Activated CD4-positive, CD25-positive, alpha-beta regulatory T cell treated with anti-CD3 and anti-CD28 coated beads, Interleukin-2, amount 50 U/mL, for 24 hours (primary cell): ENCODE measurements around the gene TICRR.

Source experiments
- ATAC-seq, 2 donors: fragments of 150-1000 bp; cut with Tn5 transposase; one replicate each; pipeline ENCODE4 v1.10.0; 2021; ENCODE audit warnings: mild to moderate bottlenecking in 1 of 2, moderate library complexity in 1 of 2

TICRR gene

GRCh38 chr15:89677381-89677780 lies 102.1 kb downstream of the TICRR start:
- ATAC-seq, result no peak
